Stimulated activated CD4-positive, alpha-beta T cell treated with anti-CD3 and anti-CD28 coated beads, Interleukin-2, amount 100 ng/mL, for 4 hours (primary cell): ENCODE data around the gene UBE3C.

Experiments
- DNase-seq: peaks from one replicate; pipeline ENCODE4 v3.0.0-alpha.2; 2020; ENCODE audit warnings: low read depth

Gene UBE3C

DNA sequence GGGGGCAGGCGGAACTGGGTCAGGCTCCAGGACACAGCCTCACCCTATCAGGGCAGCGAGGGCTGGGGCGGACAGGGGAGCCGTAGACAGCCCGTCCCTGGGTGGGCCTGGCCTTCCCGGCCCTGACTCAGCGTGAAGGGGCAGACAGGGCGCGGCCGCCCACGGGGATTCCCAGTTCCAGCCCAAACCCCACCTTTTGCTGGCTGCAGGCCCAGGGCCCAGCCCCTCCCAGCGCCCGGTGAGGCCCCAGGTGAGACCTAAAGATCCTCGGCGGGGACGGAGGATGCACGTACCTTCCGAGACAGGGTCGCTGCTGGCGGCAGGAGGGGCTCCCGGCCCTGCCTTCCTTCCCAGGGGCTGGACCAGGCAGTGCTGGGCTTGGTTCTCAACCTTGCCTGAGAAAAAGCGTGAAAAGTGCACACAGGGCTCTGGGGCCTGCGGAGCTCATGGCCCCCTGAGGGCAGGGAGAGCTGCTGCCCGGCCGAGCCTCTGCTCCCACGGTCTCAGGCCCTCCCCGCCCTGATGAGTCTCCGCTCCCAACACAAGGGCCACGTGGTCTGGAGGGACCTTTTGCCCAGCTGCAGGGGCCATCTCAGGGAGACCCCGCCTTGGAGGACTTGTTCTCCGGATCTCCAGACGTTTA is 154.2 kb downstream of the UBE3C start:
- DNase-seq = no peak

DNA sequence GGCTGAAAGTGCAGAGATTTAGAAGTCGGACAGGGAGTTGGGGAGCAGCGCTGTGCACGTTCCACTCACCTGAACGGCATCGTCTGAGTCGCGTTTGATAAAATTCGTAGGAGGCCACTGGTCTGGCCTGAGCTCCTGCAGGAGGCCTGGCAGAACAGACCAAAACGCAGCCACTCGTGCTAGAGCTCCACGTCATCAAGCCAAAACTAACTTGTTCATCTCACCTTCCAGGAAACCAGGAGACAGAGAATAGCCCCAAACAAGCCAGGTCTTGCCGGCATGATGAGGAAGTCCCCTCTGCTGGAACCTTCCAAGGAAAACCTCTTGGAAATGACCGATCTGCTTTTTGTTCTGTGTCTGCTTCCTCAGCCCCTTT is 154.7 kb downstream of the UBE3C start:
- no peak for DNase-seq

DNA sequence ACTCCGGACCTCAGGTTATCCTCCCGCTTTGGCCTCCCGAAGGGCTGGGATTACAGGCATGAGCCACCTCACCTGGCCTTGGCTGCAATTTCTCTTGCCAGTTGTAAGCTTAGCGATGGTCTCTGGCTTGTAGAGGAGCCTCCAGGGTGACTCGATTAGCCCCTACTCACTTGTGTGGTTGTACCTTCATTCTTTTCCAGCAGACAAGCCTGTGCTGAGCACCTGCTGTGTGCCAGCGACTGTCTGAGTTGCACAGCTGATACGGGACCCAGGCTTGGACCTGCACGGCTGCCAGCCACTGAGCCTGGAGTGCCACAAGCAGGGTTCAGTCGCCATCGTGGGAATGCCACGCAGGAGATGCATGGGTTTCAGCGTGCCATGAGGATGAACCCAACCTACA is 156.0 kb downstream of the UBE3C start:
- no peak for DNase-seq

DNA sequence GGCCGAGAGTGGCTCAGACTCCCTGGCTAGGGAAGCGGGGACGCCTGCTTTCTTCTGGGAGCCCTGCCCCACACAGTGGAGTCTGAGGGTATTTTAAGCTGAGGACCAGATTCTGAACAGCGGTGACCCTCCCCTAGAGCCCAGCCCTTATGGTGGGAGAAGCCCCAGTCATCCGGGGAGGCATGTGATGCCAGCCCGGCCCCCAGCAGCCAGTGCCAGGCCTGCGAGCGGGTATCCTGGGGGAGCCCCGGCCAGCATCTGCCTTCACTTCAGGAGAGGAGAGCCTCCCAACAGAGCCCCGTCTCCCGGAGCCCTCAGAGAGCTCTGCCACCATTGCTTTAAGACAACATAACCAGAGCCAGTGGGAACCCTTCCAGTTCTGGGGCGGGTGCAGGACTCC is 156.6 kb downstream of the UBE3C start:
- DNase-seq = no peak

DNA sequence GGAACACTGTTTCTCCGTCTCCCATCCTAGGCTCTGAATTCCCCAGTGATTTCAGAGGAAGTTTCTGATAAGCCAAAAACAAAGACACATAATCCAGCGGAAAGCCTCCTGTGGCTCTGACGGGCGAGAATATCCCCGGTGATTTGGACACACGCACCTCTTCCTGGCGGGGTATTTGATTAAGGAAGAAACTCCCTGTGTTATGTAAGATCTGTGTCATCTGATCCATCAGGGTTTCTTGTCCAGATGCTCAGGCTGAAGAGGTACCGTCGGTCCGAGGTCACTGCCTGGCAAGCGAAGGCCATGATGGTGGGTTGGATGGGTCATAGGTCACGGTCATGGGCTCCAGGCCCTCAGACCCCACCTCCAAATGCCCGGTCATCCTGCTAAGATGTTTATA is 158.5 kb downstream of the UBE3C start:
- DNase-seq = no peak

DNA sequence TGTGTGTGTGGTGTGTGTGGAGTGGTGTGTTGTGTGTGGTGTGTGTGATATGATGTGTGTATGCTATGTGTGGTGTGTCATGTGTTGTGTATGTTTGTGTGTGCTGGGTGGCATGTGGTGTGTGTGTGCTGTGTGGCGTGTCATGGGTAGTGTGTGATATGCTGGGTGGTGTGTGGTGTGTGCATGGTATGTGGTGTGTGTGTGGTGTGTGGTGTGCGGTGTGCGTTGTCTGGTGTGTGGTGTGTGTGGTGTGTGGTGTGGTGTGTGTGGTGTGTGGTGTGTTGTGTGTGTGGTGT is 160.5 kb downstream of the UBE3C start:
- no peak for DNase-seq

DNA sequence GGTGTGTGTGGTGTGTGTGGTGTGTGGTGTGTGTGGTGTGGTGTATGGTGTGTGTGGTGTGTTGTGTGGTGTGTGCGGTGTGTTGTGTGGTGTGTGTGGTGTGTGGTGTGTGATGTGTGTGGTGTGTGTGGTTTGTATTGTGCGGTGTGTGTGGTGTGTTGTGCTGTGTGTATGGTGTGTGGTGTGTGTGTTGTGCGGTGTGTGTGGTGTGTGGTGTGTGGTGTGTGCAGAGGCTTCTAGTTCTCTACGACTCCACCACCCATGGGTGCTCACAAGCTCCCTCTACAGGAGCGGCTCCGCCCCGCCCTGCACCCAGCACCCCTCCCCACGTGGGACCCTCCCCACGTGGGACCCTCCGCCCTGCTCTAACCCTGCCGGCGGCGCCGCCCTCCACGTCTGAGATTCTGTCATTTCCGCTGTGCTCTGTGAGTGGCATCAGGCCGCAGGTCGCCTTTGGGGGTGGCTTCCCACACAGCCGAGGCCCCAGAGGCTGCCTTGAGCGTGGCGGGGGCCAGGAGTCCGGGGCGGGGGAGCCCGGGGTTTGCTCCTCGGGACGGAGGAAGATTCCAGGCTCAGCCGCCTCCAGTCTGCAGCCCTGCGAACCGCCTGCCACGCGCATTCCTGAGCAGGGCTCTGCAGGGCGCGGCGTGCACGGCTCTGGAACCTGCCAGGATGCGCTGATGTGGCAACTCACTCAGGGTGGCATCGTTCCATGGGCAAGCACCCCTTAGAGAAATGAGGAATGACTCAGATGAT is 161.1 kb downstream of the UBE3C start:
- DNase-seq = no peak

DNA sequence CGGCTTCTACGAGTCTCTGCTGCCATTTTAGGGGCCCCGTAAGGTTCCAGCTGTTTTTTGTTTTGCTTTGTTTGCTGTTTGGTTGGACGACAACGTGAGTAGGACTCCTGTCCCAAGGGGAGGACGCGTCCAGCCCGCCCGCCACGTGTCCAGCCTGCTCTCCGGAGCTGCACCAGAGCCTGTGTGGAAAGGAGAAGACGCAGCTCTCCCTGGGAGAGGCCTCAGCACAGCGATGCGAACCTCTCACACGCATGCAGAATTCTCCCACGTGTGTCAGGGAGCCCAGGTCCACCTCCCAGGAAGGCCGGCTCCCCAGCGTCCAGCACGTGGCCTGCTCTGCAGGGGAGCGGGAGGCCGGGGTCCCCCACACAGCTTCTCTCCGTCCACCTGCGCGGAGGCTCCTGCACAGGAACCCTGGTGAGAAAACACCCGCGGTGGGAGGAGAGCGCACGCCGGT is 161.7 kb downstream of the UBE3C start:
- DNase-seq = no peak

DNA sequence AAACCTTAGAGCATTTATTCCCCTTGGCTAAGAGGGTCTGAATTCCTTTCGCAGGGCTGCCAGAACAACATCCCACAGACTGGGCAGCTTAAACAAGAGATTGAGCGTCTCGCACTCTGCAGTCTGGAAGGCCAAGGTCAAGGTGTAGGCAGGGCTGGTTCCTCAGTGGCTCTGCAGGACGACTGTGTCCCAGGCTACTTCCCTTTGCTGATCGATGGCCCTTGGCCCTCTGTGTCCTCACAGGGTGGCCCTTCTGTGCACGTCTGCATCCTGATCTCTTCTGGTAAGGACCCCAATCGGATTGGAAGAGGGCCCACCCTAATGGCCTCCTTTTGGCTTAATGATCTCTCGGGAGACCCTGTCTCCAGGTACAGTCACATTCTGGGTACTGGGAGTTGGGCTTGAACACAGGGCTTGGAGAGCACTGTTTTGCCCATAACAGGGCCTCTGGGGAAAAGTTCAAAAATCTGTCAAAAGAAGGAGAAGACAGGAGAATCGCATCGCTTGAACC is 162.9 kb downstream of the UBE3C start:
- DNase-seq = no peak

DNA sequence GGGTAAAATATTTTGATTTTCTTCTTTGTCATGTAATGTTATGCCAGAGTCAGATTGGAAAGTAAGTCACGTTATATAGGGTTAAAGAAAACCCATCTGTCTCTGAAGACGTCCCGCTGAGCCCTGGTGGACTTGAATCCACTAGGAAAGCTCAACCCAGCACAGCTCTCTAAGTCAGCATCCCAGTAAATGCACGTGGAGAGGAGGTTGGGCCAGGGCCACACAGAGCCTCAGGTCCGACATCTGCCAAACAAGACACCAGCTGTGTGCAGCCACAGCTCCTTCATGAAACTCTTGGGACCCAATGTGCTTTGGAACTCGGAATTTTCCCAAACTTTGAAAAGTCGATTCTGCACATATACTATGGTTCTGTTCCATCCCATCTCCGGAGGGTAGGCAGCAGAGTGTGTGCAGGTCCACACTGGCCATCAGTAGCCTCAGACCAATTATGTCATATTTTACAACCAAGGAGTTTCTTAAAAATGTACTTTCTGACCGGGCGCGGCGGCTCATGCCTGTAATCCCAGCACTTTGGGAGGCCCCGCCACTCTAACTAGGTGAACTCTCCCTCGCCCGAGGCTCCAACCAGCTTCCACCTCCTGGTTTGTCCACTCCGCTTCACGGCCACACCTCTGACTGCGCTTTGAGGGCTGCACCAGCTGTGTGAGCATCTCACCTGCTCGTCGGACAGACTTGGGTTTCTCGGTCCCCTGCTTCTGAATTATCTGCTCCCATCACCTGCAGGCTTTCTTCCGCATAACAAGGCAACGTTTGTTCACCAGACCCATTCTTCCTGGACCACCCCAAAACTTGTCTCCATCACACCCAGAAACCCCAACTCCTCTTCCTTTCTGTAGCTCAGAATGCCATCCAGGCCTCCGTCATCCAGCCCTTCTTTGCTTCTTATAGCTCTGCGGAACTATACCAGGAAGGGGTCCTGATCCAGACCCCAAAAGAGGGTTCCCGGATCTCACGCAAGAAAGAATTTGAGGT is 168.4 kb downstream of the UBE3C start:
- no peak for DNase-seq

DNA sequence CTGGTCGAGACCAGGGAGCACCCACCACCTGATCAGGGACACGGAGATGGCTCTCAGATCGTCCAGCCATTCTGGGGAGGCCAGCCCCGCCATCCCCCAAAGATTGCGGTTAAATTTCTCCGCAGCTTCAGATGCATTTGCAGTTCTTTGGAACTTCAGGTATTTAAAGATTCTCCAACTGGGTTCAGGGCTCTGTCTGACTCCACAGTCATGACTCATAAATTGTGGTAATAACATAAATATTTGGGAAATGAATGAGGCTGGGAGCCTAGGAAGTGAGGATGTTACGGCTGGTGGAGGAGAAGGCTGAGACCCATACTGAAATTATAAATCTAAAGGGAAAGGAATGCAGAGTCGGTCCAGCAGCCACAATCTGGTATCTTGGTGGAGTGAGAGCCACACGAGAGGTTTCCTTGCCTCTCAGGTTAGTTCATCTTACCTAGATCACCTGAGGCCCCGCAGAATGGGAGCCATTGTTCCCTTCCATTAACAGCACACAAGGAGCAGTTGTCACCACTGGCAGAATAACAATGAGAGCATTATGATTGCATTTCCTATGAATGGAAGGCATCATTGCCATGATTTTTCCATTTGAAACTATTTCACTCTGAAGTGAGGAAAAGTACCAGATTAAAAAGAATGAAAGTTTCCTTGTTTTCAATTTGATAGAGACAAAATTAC is 171.4 kb downstream of the UBE3C start:
- DNase-seq = no peak

DNA sequence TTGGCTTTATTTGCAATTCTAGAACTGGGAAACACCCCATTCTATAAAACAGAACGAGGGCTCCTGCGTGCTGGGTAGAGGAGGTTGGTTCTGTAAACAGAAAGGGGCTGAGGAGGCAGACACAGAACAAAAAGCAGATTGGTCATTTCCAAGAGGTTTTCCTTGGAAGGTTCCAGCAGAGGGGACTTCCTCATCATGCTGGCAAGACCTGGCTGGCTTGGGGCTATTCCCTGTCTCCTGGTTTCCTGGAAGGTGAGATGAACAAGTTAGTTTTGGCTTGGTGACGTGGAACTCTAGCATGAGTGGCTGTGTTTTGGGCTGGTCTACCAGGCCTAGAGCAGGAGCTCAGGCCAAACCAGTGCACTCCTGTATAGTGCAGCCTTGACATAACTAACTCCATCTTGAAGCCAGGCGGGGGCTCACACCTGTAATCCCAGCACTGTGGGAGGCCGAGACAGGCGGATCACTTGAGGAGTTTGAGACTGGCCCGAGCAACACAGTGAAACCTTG is 172.0 kb downstream of the UBE3C start:
- no peak for DNase-seq

DNA sequence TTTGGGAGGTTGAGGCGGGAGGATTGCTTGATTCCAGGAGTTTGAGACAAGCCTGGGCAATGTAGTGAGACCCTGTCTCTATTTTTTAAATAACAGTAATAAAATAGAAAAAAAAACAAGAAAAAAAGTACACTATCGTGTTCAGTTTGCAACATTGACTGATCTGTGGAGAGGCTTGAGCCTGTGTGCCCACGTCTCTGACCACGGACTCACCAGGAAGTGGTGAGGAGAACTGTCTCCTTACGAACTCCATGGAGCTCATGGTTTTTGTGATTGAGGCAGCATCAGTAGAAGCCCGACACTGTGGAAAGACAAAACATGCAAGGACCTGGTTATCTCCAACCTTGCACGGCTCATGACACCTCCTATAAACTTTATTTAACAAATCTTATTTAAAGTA is 174.2 kb downstream of the UBE3C start:
- no peak for DNase-seq

DNA sequence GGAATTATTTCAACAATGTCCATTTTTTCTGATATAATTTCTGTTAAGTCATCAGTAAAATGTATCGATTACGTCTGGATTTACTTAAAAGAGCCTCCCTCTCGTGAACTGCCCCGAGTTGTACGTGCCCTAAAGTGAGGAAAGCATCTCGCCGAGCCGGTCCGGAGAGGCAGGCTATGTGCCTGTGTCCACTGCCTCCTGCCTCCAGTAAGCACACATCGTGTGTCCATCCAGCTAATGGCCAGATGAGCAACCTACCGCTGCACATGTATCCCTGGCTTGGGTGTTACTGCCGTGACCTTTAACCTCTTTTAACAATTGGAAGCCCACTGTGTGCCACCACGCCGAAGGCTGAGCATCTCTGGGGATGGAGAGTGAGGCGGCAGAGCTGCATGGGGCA is 174.9 kb downstream of the UBE3C start:
- no peak for DNase-seq

DNA sequence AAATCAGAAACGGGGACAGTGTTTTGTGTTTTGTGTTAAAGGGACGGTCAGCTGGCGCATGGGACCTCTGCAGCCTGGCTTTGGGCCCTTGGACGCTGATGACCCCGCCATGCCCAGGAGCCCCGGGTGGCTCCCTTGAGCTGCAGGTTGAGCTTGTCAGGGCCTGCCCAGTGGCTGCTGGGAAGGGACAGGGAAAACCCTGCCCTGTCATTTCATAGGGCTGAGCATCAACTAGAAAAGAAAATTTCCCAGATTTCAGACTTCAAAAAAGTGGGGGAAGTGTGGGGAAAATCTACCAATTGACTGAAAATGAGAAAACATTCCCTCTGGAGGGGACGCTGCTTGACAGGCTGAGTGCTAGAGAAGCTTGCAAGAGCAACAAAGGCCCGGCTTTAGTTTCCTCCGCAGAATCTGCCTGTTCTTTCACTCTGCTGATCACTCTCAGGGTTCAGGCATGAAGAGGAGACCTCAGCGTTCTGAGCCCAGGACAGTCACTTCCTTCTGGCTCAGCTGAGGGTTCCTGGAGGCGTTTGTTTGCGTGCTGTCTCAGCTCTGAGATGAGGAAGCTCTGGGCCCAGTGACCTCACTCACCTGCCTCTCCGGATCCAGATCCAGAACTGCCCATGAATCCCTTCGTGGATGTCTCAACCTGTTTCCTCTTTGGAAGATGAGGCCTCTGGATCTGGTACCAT is 179.4 kb downstream of the UBE3C start:
- no peak for DNase-seq
